Liver (tissue), 9 donors: Measurements from ENCODE around the gene AFMID. TPM values are rescaled to one million over a fixed set of nuclear protein-coding genes. Genes with fewer than 3 reads are reported as not detected.

ENCODE experiments used
- DNase-seq: peaks from one replicate; pipeline ENCODE4 v3.0.0-alpha.2; 2017; ENCODE audit warnings: low spot score
- H3K27ac ChIP-seq, 2 donors: one replicate each; pipeline ENCODE4 v1.7.0; 2013; ENCODE audit warnings: inconsistent platforms in 2 of 2, low read length in 2 of 2, control low read depth in 1 of 2, low read depth in 1 of 2, mild to moderate bottlenecking in 1 of 2
- H3K27me3 ChIP-seq, 4 donors: one replicate each; pipeline versions ENCODE4 v1.6.1 to v1.7.0; 2013; ENCODE audit warnings: low read length in 3 of 4, inconsistent platforms in 1 of 4, mild to moderate bottlenecking in 1 of 4, moderate library complexity in 1 of 4; ENCODE audit not compliant: control insufficient read depth in 4 of 4, insufficient read depth in 4 of 4
- H3K36me3 ChIP-seq, 4 donors: one replicate each; pipeline versions ENCODE4 v1.6.1 to v1.7.0; 2013; ENCODE audit warnings: low read length in 3 of 4, mild to moderate bottlenecking in 3 of 4, low read depth in 1 of 4, moderate library complexity in 1 of 4; ENCODE audit not compliant: control insufficient read depth in 4 of 4, insufficient read depth in 3 of 4
- H3K4me1 ChIP-seq, 4 donors: one replicate each; pipeline versions ENCODE4 v1.6.1 to v1.7.0; 2013; ENCODE audit warnings: low read length in 3 of 4, mild to moderate bottlenecking in 3 of 4, moderate library complexity in 1 of 4; ENCODE audit not compliant: control insufficient read depth in 4 of 4, insufficient read depth in 4 of 4
- H3K4me3 ChIP-seq, 3 donors: one replicate each; pipeline versions ENCODE4 v1.6.1 to v1.7.0; 2013; ENCODE audit warnings: low read length in 3 of 3, control low read depth in 1 of 3, low read depth in 1 of 3, mild to moderate bottlenecking in 1 of 3
- H3K9ac ChIP-seq, 2 donors: one replicate each; pipeline ENCODE4 v1.7.0; 2013; ENCODE audit warnings: low read length in 2 of 2, mild to moderate bottlenecking in 2 of 2, moderate library complexity in 2 of 2, control low read depth in 1 of 2, low read depth in 1 of 2
- H3K9me3 ChIP-seq, 4 donors: one replicate each; pipeline versions ENCODE4 v1.6.1 to v1.7.0; 2013; ENCODE audit warnings: low read length in 3 of 4; ENCODE audit not compliant: control insufficient read depth in 4 of 4
- FOXA1 ChIP-seq: IDR thresholded peaks from 2 replicates; pipeline ENCODE4 v1.6.1; 2016; ENCODE audit warnings: antibody characterized with exemption
- FOXA2 ChIP-seq: IDR thresholded peaks from 2 replicates; pipeline ENCODE4 v1.6.1; 2016; ENCODE audit warnings: antibody characterized with exemption
- GABPA ChIP-seq, 2 donors: IDR thresholded peaks in 1 of 2; conservative IDR thresholded peaks in 1 of 2; 2 replicates each; pipeline ENCODE4 v1.6.1; 2016; ENCODE audit warnings: antibody characterized with exemption in 2 of 2, mild to moderate bottlenecking in 1 of 2, moderate library complexity in 1 of 2
- HNF4A ChIP-seq, 2 donors: conservative IDR thresholded peaks; 2 replicates each; pipeline ENCODE4 v1.6.1; 2016; ENCODE audit warnings: antibody characterized with exemption in 2 of 2, mild to moderate bottlenecking in 2 of 2
- HNF4G ChIP-seq: IDR thresholded peaks from 2 replicates; pipeline ENCODE4 v1.6.1; 2016; ENCODE audit warnings: antibody characterized with exemption
- NR2F2 ChIP-seq: IDR thresholded peaks from 2 replicates; pipeline ENCODE4 v1.6.1; 2016; ENCODE audit warnings: antibody characterized with exemption
- RAD21 ChIP-seq, 2 donors: IDR thresholded peaks; 2 replicates each; pipeline ENCODE4 v1.6.1; 2016; ENCODE audit warnings: antibody characterized with exemption in 2 of 2, mild to moderate bottlenecking in 2 of 2
- RXRA ChIP-seq, 2 donors: IDR thresholded peaks; 2 replicates each; pipeline ENCODE4 v1.6.1; 2017 to 2018; ENCODE audit warnings: antibody characterized with exemption in 2 of 2, mild to moderate bottlenecking in 1 of 2
- SP1 ChIP-seq: IDR thresholded peaks from 2 replicates; pipeline ENCODE4 v1.6.1; 2018; ENCODE audit warnings: antibody characterized with exemption, mild to moderate bottlenecking
- TAF1 ChIP-seq: conservative IDR thresholded peaks from 2 replicates; pipeline ENCODE4 v1.6.1; 2016; ENCODE audit warnings: antibody characterized with exemption, mild to moderate bottlenecking
- YY1 ChIP-seq: IDR thresholded peaks from 2 replicates; pipeline ENCODE4 v1.6.1; 2016; ENCODE audit warnings: antibody characterized with exemption, mild to moderate bottlenecking
- WGBS: extraction: QIAGEN DNeasy Blood & Tissue Kit; methylation state at CpG from one replicate; pipeline ENCODE4 v1.1.7; 2013; 5-methylcytosine and 5-hydroxymethylcytosine counted together
- polyA plus RNA-seq, 2 donors: library from polyadenylated mRNA; stranded (reverse) in 1 of 2; unstranded in 1 of 2; fragments of 200-250 nt in 1 of 2; fragments of >200 nt in 1 of 2; fragmentation: Nextera tagmentation in 1 of 2; extraction: Ambion mirVana in 1 of 2; gene quantifications; one replicate each; pipeline versions ENCODE4 v1.2.1 to v1.2.3, GENCODE V29; 2013 to 2015
- total RNA-seq, 2 donors: library from RNA; depleted of rRNA; stranded (reverse); fragments of >200 nt; gene quantifications; one replicate each; pipeline ENCODE4 v1.2.3, GENCODE V29; 2014
- TF ChIP-seq, protein P1 (sequence below): IDR thresholded peaks from 2 replicates; pipeline ENCODE4 v1.6.1; 2016; ENCODE audit warnings: antibody characterized with exemption
- TF ChIP-seq, protein P2 (sequence below): IDR thresholded peaks from 2 replicates; pipeline ENCODE4 v1.6.1; 2016; ENCODE audit warnings: antibody characterized with exemption
- TF ChIP-seq, protein P3 (sequence below): IDR thresholded peaks from 2 replicates; pipeline ENCODE4 v1.6.1; 2016; ENCODE audit warnings: antibody characterized with exemption, mild to moderate bottlenecking
- TF ChIP-seq, protein P4 (sequence below): IDR thresholded peaks from 2 replicates; pipeline ENCODE4 v1.6.1; 2016; ENCODE audit warnings: antibody characterized with exemption
- TF ChIP-seq, protein P5 (sequence below): fragments of 150-350 bp; IDR thresholded peaks from 2 replicates; pipeline ENCODE4 v1.5.1; 2017; ENCODE audit warnings: improper control_type of control experiment, low read depth, low read length; ENCODE audit not compliant: missing input control
- donor health status: healthy.
- donor health status: healthy.
- donor health status: healthy.
- donor health status: healthy.
- donor health status: healthy.

AFMID gene
- total and polyA plus RNA-seq, 4 donors: 73.4 to 201 (median 138) TPM

DNA sequence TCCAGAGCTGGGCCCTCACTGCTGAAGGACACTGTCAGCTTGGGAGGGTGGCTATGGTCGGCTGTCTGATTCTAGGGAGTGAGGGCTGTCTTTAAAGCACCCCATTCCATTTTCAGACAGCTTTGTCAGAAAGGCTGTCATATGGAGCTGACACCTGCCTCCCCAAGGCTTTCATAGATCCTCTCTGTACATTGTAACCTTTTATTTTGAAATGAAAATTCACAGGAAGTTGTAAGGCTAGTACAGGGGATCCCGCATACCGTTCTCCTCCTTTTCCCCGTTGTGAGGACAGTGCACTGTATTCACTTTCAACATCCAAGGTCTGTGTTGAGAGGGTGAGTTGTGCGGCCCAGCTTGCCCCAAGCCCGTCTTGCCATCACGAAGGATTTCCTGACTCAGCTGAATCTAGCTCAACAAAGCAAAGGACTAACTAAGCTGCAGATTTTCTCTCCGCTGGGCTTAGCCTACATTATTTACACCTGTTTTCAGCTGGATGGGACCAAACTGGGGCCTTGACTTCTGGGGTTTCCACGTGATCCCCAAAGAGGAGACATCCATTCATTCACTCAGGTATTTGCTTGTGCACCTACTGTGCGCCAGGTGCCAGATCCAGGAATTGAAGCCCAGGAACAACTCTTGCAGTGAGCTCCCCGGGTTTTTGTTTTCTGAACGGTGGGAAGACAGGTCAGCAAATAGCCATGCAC, 39.0 kb downstream of the AFMID start:
- no peak overlapping the region for H3K9ac ChIP-seq
- DNase-seq: no peak
- WGBS: 76% methylated on average over 12 of the region's 12 CpGs
- peak overlapping the region in 1 of 2 donors; percentile 8 for H3K27ac ChIP-seq
- H3K36me3 ChIP-seq: no peaks in the 10 kb centered on the region
- no peaks in the 10 kb centered on the region for H3K9me3 ChIP-seq
- TF ChIP-seq HNF4G (no peak), RXRA (IDR thresholded peaks at IDR 0.05) (no peak), RAD21 (IDR thresholded peaks at IDR 0.05) (no peak), SP1 (no peak), GABPA (IDR thresholded peaks at IDR 0.05 in 1 of 2, conservative IDR thresholded peaks at IDR 0.05 in 1 of 2) (no peak), HNF4A (conservative IDR thresholded peaks at IDR 0.05) (no peak), TAF1 (no peak), FOXA1 (no peak)
- TF ChIP-seq, protein P1, sequence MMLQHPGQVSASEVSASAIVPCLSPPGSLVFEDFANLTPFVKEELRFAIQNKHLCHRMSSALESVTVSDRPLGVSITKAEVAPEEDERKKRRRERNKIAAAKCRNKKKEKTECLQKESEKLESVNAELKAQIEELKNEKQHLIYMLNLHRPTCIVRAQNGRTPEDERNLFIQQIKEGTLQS: no peak
- TF ChIP-seq, protein P2, sequence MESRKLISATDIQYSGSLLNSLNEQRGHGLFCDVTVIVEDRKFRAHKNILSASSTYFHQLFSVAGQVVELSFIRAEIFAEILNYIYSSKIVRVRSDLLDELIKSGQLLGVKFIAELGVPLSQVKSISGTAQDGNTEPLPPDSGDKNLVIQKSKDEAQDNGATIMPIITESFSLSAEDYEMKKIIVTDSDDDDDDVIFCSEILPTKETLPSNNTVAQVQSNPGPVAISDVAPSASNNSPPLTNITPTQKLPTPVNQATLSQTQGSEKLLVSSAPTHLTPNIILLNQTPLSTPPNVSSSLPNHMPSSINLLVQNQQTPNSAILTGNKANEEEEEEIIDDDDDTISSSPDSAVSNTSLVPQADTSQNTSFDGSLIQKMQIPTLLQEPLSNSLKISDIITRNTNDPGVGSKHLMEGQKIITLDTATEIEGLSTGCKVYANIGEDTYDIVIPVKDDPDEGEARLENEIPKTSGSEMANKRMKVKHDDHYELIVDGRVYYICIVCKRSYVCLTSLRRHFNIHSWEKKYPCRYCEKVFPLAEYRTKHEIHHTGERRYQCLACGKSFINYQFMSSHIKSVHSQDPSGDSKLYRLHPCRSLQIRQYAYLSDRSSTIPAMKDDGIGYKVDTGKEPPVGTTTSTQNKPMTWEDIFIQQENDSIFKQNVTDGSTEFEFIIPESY: no peak
- TF ChIP-seq, protein P3, sequence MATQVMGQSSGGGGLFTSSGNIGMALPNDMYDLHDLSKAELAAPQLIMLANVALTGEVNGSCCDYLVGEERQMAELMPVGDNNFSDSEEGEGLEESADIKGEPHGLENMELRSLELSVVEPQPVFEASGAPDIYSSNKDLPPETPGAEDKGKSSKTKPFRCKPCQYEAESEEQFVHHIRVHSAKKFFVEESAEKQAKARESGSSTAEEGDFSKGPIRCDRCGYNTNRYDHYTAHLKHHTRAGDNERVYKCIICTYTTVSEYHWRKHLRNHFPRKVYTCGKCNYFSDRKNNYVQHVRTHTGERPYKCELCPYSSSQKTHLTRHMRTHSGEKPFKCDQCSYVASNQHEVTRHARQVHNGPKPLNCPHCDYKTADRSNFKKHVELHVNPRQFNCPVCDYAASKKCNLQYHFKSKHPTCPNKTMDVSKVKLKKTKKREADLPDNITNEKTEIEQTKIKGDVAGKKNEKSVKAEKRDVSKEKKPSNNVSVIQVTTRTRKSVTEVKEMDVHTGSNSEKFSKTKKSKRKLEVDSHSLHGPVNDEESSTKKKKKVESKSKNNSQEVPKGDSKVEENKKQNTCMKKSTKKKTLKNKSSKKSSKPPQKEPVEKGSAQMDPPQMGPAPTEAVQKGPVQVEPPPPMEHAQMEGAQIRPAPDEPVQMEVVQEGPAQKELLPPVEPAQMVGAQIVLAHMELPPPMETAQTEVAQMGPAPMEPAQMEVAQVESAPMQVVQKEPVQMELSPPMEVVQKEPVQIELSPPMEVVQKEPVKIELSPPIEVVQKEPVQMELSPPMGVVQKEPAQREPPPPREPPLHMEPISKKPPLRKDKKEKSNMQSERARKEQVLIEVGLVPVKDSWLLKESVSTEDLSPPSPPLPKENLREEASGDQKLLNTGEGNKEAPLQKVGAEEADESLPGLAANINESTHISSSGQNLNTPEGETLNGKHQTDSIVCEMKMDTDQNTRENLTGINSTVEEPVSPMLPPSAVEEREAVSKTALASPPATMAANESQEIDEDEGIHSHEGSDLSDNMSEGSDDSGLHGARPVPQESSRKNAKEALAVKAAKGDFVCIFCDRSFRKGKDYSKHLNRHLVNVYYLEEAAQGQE: no peak
- peaks cover 0 to 3% (median 0%) of the 10 kb centered on the region in 4 donors for H3K4me1 ChIP-seq
- peaks cover 0 to 4% (median 2%) of the 10 kb centered on the region in 4 donors for H3K27me3 ChIP-seq
- no peak overlapping the region for H3K4me3 ChIP-seq

DNA sequence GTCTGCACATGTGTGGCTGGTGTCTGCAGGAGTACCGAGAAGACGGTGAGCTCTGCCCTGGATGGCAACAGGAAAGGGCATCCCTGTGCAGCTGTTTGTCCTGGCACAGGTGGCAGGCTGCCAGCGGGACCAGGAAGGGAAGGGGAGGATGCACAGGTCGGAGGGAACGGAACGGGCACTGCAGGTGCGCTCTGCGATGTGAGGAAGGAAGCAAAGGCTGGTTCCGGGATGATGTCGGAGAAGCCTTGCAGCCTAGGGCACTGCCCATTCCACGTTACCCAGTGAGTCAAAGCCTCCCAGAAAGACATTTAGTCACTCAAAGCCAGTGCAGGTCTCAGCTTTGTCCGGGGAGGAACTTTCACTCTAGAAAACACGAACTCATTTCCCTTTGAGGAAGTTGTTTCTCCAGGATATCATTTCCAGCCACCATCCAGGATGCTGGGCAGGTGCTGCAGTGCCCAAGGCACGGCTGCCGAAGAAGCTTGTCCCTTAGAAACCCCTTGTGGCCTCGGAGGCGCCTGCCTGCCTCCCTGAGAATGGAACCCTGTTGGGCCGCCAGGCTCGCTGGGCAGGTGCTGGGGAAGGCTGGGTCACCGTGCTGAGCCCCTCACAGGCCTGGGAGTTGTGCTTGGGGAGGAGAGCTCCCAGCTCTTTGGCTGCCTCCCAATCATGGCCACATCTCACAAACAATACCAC, 39.7 kb downstream of the AFMID start:
- peaks cover 0 to 5% (median 3%) of the 10 kb centered on the region in 4 donors for H3K27me3 ChIP-seq
- 70% methylated on average over 20 of the region's 20 CpGs for WGBS
- no peak for DNase-seq
- H3K9ac ChIP-seq: no peak overlapping the region
- H3K36me3 ChIP-seq: no peaks in the 10 kb centered on the region
- no peak overlapping the region for H3K4me3 ChIP-seq
- no peaks in the 10 kb centered on the region for H3K9me3 ChIP-seq
- peak overlapping the region in 1 of 2 donors; percentile 8 for H3K27ac ChIP-seq
- peaks cover 0 to 3% (median 0%) of the 10 kb centered on the region in 4 donors for H3K4me1 ChIP-seq
- TF ChIP-seq, protein P4, sequence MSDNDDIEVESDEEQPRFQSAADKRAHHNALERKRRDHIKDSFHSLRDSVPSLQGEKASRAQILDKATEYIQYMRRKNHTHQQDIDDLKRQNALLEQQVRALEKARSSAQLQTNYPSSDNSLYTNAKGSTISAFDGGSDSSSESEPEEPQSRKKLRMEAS: no peak
- TF ChIP-seq TAF1: no peak
- TF ChIP-seq HNF4A (conservative IDR thresholded peaks at IDR 0.05): no peak
- TF ChIP-seq, protein P5, sequence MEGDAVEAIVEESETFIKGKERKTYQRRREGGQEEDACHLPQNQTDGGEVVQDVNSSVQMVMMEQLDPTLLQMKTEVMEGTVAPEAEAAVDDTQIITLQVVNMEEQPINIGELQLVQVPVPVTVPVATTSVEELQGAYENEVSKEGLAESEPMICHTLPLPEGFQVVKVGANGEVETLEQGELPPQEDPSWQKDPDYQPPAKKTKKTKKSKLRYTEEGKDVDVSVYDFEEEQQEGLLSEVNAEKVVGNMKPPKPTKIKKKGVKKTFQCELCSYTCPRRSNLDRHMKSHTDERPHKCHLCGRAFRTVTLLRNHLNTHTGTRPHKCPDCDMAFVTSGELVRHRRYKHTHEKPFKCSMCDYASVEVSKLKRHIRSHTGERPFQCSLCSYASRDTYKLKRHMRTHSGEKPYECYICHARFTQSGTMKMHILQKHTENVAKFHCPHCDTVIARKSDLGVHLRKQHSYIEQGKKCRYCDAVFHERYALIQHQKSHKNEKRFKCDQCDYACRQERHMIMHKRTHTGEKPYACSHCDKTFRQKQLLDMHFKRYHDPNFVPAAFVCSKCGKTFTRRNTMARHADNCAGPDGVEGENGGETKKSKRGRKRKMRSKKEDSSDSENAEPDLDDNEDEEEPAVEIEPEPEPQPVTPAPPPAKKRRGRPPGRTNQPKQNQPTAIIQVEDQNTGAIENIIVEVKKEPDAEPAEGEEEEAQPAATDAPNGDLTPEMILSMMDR: no peak
- TF ChIP-seq, protein P3: no peak
- TF ChIP-seq, protein P1: no peak
- no peak for TF ChIP-seq SP1
- TF ChIP-seq NR2F2: no peak
- no peak for TF ChIP-seq RXRA (IDR thresholded peaks at IDR 0.05)
- TF ChIP-seq HNF4G: no peak
- TF ChIP-seq FOXA2: no peak
- TF ChIP-seq YY1: no peak
